HG02852 (cell line): Measurements from ENCODE around the gene HEMK1.
A peak's percentile ranks its signal among the peaks of the same experiment; 100 is the strongest.

Experiments
- ATAC-seq: cut with Tn5 transposase; IDR thresholded peaks from one replicate; pipeline ENCODE4 v1.9.1; 2021; ENCODE audit warnings: mild to moderate bottlenecking, moderate library complexity; ENCODE audit not compliant: unreplicated experiment

Gene HEMK1

DNA sequence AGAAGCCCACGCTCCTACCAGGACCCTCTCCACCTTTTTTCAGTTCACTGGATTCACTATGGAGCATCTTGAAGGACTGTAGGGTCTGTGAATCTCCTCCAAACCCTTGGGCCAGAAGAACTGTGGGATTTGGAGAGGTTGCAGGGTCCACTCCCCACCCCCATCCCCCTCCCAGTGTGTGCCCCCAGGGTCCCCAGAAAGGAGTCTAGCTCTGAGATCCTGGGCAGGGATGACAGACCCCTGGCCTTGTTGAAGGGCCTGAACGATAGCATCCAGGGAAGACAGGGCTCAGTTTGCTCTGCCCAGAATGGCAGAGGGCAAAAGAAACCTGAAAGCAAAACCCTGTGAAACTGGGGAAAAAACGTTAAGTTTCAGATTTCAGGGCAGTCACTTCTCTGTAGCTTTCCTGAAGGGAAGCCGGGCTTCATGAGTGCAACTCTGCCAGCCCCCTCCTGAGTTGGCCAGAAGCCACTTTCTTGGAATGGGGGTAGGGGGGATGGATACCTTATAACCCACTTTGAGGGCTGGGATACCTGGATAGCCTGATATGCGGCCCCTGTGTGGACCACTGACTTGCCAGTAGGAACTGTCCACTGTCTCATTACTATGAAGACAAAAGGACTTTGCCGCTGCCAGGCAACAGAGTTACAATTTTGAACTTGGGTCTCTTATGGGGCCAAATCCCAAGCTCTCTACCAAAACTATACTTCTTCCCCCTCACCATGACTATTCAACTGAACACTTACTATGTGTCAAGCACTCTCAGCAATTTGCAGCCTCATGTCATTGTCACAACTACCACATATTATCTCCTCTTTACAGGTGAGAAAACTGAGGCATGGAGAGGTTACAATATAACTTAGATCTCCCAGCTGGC lies 43.9 kb downstream of the HEMK1 start:
- no peak for ATAC-seq

GRCh38 chr3:50615190-50615589 lies 45.9 kb downstream of the HEMK1 start:
- no peak for ATAC-seq

DNA sequence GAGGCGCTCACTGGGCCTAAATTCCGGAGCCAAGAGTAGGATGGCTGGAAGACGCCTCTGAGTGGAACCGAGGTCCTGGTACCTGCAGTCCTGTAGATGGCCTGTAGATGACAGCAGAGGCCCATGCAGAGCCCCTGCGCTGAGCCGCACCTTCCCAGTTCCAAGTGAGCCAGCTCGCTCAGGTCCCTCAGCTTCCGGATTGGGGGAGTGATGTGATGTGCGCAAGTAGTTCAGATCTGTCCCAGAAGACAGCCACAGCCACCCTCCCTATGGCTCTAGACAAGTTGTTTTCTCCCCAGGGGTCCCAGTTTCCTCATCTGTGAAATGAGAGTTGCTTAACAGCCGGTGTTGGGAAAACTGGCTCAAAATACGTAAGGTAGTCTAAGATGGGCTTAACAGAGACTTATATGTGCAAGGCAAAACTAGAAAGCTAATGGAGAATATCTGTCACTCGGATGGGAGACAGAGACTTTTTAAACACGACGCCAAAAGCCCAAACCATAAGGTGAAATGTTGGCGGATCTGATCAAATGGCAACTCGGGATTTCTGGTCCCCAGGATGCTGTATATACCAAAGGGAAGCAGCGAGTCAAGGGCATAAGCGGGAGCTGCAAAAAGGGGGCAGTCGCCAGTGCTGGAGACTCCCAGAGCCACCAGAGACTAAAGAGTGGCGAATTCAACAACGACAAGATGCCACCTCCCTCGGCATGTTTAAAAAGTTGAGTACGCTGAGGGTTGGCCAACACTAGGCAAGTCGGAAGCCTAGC lies 46.9 kb downstream of the HEMK1 start:
- peak; percentile 33 for ATAC-seq

GRCh38 chr3:50616770-50617095 lies 47.4 kb downstream of the HEMK1 start:
- ATAC-seq = peak; percentile 68

DNA sequence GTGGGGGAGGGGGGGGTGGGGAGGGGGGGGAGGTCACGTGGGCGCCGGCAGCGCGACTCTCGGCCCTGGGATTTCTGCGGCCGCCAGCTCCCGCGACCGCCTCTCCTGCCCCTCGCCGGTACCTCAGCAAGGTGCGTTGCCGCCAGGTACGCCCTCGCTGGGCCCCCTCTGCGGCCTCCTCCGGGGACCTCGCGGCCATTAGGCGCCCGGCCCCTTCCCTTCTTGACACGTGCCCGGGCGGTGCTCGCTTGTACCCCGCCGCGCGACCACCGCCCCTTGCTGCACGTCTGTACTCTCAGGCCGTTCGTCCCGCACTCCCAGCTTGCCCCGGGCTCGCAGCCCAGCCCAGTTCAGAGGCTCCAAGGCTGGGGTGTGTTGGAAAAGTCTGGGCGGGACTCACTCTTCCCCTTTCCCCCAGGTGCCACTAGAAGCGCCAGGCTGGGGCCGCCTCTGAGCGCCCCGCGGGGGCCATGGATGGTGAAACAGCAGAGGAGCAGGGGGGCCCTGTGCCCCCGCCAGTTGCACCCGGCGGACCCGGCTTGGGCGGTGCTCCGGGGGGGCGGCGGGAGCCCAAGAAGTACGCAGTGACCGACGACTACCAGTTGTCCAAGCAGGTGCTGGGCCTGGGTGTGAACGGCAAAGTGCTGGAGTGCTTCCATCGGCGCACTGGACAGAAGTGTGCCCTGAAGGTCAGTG lies 47.9 kb downstream of the HEMK1 start, which contains the start of gene MAPKAPK3:
TSS of gene MAPKAPK3 (plus strand) at position 56 of the 696 bp plus-strand sequence. CDS start at position 471, 415 bp downstream.
- peak; percentile 21 for ATAC-seq

GRCh38 chr3:50617911-50618481 lies 48.7 kb downstream of the HEMK1 start:
- no peak for ATAC-seq

GRCh38 chr3:50620420-50620819 lies 51.1 kb downstream of the HEMK1 start:
- ATAC-seq = no peak

- no peak for ATAC-seq
Observed at GRCh38 chr3:50620820-50621219, 51.5 kb downstream of the HEMK1 start.

DNA sequence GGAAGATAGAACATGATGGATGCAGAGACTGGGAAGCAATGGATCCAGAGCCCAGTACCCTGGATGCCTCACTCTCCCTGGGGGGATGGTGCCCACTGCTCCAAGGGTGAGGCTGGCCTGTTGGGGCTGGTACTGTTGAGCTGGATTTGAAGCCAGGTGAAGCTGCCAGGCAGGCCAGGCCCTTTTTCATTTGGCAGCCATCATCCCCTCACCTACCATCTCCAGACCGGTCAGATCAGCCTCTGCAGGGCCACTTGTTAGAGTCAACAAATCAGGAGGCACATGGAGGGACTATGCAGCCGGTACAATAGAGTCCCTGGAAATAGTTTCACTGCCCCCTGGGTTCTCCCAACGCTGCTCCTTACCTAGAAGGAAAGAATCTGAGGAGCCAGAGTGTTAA lies 53.6 kb downstream of the HEMK1 start:
- no peak for ATAC-seq

- ATAC-seq = peak; percentile 46
Observed at GRCh38 chr3:50623840-50624474, 54.6 kb downstream of the HEMK1 start.

DNA sequence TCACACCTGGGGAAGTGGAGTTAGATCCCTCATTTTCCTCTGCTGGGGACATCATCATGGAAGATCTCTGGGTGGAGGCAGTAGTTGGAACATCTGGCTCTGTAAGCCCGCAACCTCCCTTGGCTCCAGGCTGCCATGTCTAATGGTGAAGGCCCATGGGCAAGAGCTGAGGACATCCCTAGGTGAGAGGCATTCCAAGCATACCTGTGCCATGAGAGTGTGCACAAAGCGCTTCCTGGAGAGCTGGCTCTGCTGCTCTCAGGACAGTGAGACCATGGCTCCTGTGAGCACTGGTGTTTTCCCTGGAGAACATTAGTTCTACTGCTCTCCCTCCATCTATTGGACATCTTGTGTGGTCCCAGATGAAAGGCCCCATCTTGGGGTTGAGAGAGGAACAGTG lies 55.3 kb downstream of the HEMK1 start:
- no peak for ATAC-seq

DNA sequence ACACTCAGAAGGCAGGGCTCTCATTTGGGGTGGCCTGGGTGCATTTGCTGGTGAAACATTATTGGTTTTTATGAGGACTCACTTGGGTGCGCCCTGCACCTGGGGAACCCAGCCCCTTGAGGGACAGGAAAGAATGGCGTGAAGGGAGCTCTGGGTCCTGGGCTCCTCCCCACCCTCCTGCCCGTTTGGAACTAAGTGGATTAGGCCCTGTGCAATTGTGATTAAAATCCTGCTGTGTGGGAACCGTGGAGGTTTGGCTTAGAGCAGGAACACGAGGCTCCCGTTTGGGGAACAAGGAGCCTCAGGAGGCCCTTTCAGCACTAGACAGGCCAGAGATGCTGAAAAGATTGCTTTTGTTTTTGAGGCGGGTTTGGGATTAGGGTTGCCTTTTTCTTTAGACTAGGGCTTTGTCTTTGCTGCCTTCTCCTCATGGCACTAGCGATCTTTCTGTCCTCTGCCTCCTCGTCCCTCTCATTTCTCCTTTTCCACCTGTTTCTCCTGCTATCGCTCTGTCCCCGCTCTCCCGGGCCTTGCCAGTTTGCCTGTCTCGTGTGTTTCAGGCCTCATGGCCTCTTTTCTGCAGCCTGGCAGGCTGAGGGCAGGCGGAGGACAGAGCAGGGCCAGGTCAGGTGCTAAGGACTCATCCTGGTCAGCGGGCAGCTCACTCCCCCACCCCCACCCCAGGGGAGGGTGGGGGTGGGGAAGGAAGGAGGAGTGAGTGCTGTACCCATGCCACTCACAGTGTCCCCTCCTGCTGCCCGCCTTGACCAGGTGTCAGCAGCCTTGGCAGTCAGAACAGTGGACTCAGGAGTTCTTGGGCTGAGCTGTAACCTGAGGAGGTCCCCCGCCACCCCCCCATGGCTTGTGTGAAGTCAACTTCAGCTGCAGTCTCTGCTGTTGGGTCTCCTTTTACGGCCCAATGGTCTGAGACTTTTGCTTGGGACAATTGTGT lies 56.2 kb downstream of the HEMK1 start:
- ATAC-seq = no peak

DNA sequence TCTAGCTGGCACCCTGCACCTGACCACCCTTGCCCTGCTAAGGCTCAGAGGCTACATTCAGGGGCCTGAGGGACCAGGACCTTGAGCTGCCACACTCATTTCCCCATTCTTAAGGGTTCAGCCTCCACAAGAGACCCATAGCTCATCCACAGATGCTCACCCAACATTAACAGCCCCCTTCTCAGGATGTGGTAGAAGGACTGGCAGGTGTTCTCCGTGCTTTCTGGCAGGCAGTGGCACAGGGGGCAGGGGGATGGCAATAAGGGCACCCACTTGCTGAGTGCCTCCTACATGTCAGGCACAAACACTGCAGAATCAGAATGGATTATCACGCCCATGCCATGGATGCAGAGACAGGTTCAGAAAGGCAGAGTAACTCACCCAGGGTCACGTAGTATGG lies 57.1 kb downstream of the HEMK1 start:
- ATAC-seq = no peak

GRCh38 chr3:50627407-50628051 lies 58.2 kb downstream of the HEMK1 start:
- ATAC-seq = no peak

DNA sequence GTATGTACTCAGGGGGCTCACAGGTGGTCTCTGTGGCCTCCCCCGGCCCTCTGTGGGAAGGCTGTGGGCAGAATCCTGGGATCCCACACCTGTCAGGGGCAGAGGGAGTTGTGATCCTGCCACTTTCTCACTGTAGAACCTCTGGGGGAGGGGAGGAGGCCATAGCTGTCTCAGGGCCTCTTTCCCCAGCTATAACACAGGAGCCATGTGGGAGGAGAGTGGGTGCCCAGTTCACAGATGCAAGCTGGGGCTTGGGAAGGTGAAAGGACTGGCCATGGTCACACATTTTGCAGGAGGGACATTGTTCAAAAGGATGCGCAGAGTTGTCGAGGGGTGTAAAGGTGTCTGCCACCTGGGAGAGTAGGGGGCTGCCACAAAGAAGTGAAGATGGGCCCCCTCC lies 59.3 kb downstream of the HEMK1 start:
- no peak for ATAC-seq

DNA sequence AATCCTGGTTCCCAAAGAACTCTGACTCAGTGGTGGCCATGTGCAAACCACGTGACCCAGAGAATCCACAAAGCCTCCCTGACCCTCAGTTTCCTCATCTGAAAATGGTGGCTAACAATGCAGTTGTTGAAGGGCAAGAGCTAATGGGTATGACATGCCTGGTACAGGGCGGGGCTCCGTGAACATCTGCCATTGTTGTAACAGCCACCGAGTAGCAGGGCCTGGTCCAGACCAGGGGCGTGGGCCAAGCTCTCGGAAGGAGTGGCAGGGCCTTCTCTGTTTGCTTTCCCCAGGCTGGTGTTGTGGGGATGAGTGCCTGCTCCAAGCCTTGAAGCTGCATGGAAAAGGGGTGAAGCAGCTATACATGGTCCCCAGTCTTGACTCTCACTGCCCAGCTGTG lies 61.1 kb downstream of the HEMK1 start:
- ATAC-seq = no peak

DNA sequence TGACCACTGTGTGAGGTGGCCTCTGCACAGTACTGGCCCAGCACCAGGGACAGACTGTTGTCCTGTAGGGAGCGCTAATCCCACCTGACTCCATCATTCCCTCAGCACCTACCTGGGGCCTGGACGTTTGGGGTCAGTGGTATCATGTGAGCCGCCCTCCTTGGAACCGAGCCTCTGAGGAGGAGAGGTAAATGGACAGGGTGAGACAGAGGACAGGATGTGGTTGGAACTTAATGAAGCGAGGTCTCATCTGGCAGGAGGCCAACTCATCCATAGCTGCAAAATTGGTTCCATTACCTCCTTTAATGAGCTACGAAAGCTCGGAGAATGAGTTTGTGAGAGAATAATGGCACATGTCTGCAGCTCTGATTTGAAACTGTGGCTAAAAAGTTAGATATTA lies 61.6 kb downstream of the HEMK1 start:
- ATAC-seq = no peak

DNA sequence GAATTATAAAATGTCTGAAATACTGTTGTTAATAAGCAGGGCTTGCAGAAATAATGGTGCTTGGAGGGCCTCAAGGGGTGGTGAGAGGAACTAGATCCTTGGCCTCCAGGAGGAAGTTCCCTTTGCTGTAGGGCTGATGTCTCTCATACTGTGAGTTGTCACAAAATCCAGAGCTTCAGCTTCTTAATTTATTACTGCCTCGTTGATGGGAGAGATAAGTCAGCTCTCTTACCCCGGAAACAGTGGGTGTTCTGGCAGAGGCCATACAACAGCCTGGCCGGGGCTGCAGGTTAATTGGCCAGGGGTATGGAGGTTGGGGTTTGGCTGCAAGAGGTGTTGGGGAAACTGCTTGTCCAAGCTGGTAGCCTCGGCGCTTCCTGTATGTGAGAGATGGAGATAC lies 63.1 kb downstream of the HEMK1 start:
- peak; percentile 38 for ATAC-seq

GRCh38 chr3:50633230-50633790 lies 64.0 kb downstream of the HEMK1 start:
- no peak for ATAC-seq
